ENCODE results near the gene SGCD.

GRCh38 chr5:156779436-156779835 lies 452.5 kb downstream of the SGCD start:
- TF ChIP-seq POLR2A (IDR thresholded peaks at IDR 0.05) = no peak
- no peak for TF ChIP-seq CTCF (IDR thresholded peaks at IDR 0.05)

Measured in heart left ventricle (tissue), 13 donors.